Right cardiac atrium (tissue), 5 donors: Measurements from ENCODE around the gene HOXA6. TPM values are rescaled to one million over a fixed set of nuclear protein-coding genes. Genes with fewer than 3 reads are reported as not detected.

ENCODE experiments used
- ATAC-seq, 2 donors: fragments of 200-7000 bp; cut with Tn5 transposase; one replicate each; pipeline versions ENCODE4 v1.8.0 to v1.9.1; 2020; ENCODE audit warnings: moderate library complexity in 2 of 2, mild to moderate bottlenecking in 1 of 2
- DNase-seq, 3 donors: peaks; one replicate each; pipeline ENCODE4 v3.0.0-alpha.2; 2020
- H3K27ac ChIP-seq: one replicate; pipeline ENCODE4 v1.5.1; 2013; ENCODE audit warnings: mild to moderate bottlenecking, low read length, control low read depth, moderate library complexity
- H3K27me3 ChIP-seq: one replicate; pipeline ENCODE4 v1.6.1; 2013; ENCODE audit not compliant: control insufficient read depth, insufficient read depth
- H3K4me1 ChIP-seq: one replicate; pipeline ENCODE4 v1.6.1; 2013; ENCODE audit warnings: low read length; ENCODE audit not compliant: control insufficient read depth, insufficient read depth
- H3K4me3 ChIP-seq: one replicate; pipeline ENCODE4 v1.5.1; 2013; ENCODE audit warnings: low read length, control low read depth
- H3K9me3 ChIP-seq: one replicate; pipeline ENCODE4 v1.6.1; 2013; ENCODE audit warnings: low read length; ENCODE audit not compliant: control insufficient read depth
- WGBS: extraction: QIAGEN DNeasy Blood & Tissue Kit; methylation state at CpG from one replicate; pipeline ENCODE4 v1.1.7; 2013; 5-methylcytosine and 5-hydroxymethylcytosine counted together
- intact Hi-C, 4 donors: fragments of 100-400 bp; cut with DNase I; formaldehyde crosslinking; loops; one replicate each; pipeline versions ENCODE4 v1.11.0 to v1.14.0; 2022 to 2023
- polyA plus RNA-seq: library from polyadenylated mRNA; stranded (reverse); fragments of 200-250 nt; gene quantifications from one replicate; pipeline ENCODE4 v1.2.3, GENCODE V29; 2013
- total RNA-seq, 4 donors: library from RNA; stranded (reverse); fragmentation: NEBNext Ultra II Directional; extraction: Animal tissue kit (Norgen Biotek cat#: 25700); gene quantifications; one replicate each; pipeline ENCODE4 v1.2.1, GENCODE V29; 2021
- donor health status: healthy with polysubstance abuse.
- donor health status: DM: no; HTN: yes; CAD: no.
- donor health status: DM: no; HTN: no; CAD: no.
- donor health status: DM: no; HTN: yes; CAD: no; lungs with severe emphysema.
- donor health status: DM: yes; HTN: yes; CAD: no.

The HOXA6 gene
- total and polyA plus RNA-seq, 5 donors = not detected

- DNase-seq = peak in 1 of 3 donors; percentile 59
- H3K4me1 ChIP-seq = no peaks in the 10 kb centered on the region
- peak overlapping the region; percentile 36 for H3K27ac ChIP-seq
- peak overlapping the region; percentile 87 for H3K4me3 ChIP-seq
- intact Hi-C loops = no loop called here
- no peaks in the 10 kb centered on the region for H3K9me3 ChIP-seq
- WGBS = 23% methylated on average over 26 of the region's 26 CpGs
- H3K27me3 ChIP-seq = no peaks in the 10 kb centered on the region
- peak; percentile 25 to 51 for ATAC-seq
These were observed 33.4 kb downstream of the HOXA6 start for GRCh38 chr7:27113991-27114769.

DNA sequence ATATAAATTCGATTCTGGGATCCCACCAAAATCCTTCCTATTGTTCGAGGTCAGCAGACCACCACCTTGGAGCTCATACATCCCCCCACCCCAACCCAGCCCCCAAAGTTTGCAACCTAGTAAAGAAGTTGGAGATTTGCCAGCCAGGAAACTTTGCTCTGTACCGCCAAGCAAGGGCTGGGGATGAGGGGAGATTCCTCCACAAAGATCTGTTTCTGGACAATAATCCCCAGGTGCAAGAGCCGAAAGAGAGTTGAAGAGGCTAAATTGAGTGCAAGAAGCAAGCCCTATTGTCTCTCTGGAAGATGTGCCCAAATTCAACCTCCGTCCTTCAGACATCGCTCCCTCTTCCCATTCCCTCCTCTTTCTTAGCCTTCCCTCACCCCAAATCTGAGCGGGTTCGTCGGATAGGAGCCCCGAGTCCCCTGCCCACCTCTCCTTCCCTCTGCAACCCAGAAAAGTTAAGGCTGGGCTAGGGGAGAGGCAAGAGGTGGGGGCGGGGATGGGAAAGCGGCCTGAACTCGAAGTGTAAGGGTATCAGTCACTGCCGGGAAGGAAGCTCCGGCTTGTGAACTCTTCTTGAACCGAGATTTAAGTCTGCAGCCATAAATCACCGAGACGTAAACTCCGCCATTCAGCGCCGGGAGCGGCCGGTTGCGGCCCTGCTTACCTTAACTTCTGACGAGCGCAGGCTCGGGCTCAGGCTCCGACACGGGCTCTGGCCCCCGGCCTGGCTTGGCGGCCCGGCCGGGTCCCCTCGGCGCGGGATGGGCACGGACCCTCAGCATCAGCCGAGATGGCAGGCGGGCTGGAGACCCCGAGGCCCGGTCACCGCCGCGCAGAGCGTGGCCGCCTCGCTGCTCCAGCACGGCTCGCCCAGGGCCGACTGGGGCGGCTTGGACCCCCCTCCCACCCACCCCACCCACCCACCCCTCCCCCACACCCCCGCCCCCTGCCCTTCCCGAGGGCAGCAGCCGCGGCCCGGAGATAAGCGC lies 34.3 kb downstream of the HOXA6 start:
- H3K4me1 ChIP-seq = no peaks in the 10 kb centered on the region
- H3K27ac ChIP-seq = peak overlapping the region; percentile 92
- peak in 2 of 3 donors; percentile 60 to 63 for DNase-seq
- peak; percentile 51 to 65 for ATAC-seq
- no peaks in the 10 kb centered on the region for H3K27me3 ChIP-seq
- H3K9me3 ChIP-seq = no peaks in the 10 kb centered on the region
- 17% methylated on average over 57 of the region's 57 CpGs for WGBS
- intact Hi-C loops = no loop called here
- H3K4me3 ChIP-seq = peak overlapping the region; percentile 87

GRCh38 chr7:27112361-27112760 lies 35.2 kb downstream of the HOXA6 start:
- Histone ChIP-seq H3K4me3 (no peak overlapping the region), H3K27ac (no peak overlapping the region), H3K27me3 (no peaks in the 10 kb centered on the region), H3K9me3 (no peaks in the 10 kb centered on the region), H3K4me1 (no peaks in the 10 kb centered on the region)
- intact Hi-C loops = no loop called here
- DNase-seq (no peak), ATAC-seq (no peak)
- 27% methylated on average over 4 of the region's 4 CpGs for WGBS

DNA sequence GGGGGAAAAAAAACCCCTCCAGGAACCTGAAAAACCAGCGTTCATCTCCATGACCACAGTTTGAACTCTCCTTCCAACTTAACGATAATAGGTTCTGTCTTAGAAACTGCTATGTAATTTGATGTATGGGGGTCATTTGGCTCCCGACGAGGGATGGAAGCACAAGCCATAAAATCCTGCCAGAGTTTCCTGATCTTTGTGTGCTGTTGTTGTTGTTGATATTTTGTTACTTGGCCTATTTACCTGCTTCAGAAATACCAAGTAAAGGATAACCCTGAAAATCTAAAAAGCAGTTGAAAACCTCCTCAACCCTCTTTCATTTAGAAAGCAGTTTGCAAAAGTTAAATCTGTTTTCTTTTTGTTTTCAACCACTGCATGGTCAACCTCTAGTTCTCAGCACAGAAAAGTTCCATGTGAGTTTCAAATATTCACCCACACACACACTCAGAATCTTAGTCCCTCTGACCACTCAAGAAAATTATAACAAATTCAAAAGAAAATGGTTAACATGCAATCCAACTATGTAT lies 35.8 kb downstream of the HOXA6 start:
- intact Hi-C loops = no loop called here
- peak overlapping the region; percentile 53 for H3K27ac ChIP-seq
- no peaks in the 10 kb centered on the region for H3K9me3 ChIP-seq
- H3K27me3 ChIP-seq = no peaks in the 10 kb centered on the region
- no peak for DNase-seq
- H3K4me1 ChIP-seq = no peaks in the 10 kb centered on the region
- 21% methylated on average over 4 of the region's 4 CpGs for WGBS
- no peak overlapping the region for H3K4me3 ChIP-seq
- no peak for ATAC-seq

- Histone ChIP-seq H3K4me1 (no peaks in the 10 kb centered on the region), H3K27me3 (no peaks in the 10 kb centered on the region), H3K27ac (peak overlapping the region; percentile 53), H3K4me3 (no peak overlapping the region), H3K9me3 (no peaks in the 10 kb centered on the region)
- intact Hi-C loops = no loop called here
- DNase-seq (no peak), ATAC-seq (peak in 1 of 2 donors; percentile 7)
- 21% methylated on average over 6 of the region's 6 CpGs for WGBS
These were observed 36.4 kb downstream of the HOXA6 start for GRCh38 chr7:27111042-27111750.

DNA sequence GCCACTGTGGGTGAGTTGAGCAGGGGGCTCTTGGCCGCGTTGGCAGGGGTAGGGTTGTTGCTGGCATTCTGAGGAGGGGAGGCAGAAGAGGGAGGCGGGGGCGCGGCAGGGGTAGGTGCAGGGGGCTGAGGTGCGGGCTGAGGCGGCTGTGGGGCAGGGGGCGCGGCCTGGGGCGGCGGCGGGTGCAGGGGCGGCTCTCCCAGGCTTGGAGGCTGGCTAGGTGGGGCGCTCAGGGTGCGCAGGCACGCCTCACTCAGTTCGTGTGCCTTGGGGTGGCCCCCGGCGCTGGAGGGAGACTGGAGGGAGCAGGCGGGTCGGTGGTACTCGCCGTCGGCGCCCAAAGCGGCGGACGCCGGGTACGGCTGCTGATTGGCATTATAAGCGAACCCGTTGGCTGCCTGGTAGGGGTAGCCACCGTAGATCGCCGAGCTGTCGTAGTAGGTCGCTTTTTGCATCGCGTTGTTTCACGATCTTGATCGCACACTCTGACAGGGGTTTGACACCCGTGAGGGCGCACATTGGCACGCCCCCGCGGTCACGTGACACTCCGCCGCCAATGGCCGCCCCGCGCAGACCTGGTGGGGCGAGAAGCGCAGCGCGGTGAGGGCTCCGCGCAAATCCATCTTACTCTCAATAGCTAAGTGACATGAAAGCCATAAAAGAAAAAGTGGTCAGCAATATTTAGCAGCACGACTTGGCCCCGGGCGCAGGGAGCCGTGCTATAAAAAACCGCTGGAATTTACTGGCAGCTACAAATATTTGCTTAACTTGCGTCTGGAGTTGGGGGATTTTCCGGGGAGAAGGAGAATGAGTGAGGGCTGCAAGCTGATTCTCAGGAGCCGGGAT lies 37.2 kb downstream of the HOXA6 start:
- ATAC-seq (no peak), DNase-seq (peak in 2 of 3 donors; percentile 57 to 69)
- WGBS = 36% methylated on average over 66 of the region's 66 CpGs
- H3K4me1 ChIP-seq = no peaks in the 10 kb centered on the region
- intact Hi-C loops = no loop called here
- H3K27me3 ChIP-seq = no peaks in the 10 kb centered on the region
- peak overlapping the region; percentile 53 for H3K27ac ChIP-seq
- H3K9me3 ChIP-seq = no peaks in the 10 kb centered on the region
- no peak overlapping the region for H3K4me3 ChIP-seq

GRCh38 chr7:27109466-27110185 lies 37.9 kb downstream of the HOXA6 start:
- Histone ChIP-seq H3K27me3 (no peaks in the 10 kb centered on the region), H3K4me1 (no peaks in the 10 kb centered on the region), H3K4me3 (no peak overlapping the region), H3K27ac (no peak overlapping the region), H3K9me3 (no peaks in the 10 kb centered on the region)
- no peak for ATAC-seq
- WGBS = 88% methylated on average over 4 of the region's 4 CpGs
- no peak for DNase-seq
- intact Hi-C loops = no loop called here

DNA sequence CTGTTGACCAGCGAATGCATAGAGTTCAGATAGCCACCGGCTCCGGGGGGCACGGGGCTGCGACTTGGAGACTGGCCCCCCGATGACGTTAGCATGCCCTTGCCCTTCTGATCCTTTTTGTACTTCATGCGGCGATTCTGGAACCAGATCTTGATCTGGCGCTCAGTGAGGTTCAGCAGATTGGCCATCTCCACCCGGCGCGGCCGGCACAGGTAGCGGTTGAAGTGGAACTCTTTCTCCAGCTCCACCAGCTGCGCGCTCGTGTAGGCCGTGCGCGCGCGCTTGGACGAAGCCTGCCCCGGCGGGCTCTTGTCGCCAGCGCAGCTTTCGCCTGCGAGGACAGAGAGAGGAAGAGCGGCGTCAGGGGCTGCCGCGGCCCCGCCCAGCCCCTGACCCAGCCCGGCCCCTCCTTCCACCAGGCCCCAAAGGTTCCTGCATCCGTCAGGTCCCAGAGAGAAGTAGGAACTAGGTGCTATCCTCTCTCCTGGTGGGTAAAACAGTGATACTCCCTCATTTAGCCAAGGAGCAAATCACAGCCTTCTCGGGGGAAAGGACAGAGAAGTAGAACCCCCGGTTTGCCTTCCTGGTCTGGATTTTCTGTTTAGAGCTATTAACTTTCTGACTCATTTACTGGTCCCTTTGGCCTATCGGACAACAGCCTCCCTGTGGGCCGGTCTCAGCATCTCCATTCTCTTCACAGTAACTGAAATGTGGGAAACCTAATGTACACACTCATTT lies 39.0 kb downstream of the HOXA6 start:
- ATAC-seq = peak; percentile 63 to 83
- 21% methylated on average over 41 of the region's 41 CpGs for WGBS
- no peaks in the 10 kb centered on the region for H3K9me3 ChIP-seq
- intact Hi-C loops = no loop called here
- peak overlapping the region; percentile 27 for H3K4me3 ChIP-seq
- no peaks in the 10 kb centered on the region for H3K4me1 ChIP-seq
- H3K27me3 ChIP-seq = no peaks in the 10 kb centered on the region
- H3K27ac ChIP-seq = peak overlapping the region; percentile 33
- DNase-seq = peak; percentile 55 to 82 (median 71)
